AG10803 (cell line): ENCODE measurements around the gene AGAP1.

ENCODE experiments used
- DNase-seq: peaks from one replicate; pipeline ENCODE4 v3.0.0; 2010; ENCODE audit warnings: low read depth
- H3K4me3 ChIP-seq: 2 replicates; pipeline ENCODE4 v1.5.1; 2011; ENCODE audit warnings: mild to moderate bottlenecking, low read length, control low read depth
- TF ChIP-seq, protein P1 (sequence below): conservative IDR thresholded peaks from 2 replicates; pipeline ENCODE4 v1.5.1; 2011; ENCODE audit warnings: mild to moderate bottlenecking, low read length, control low read depth, inconsistent platforms

The AGAP1 gene

DNA sequence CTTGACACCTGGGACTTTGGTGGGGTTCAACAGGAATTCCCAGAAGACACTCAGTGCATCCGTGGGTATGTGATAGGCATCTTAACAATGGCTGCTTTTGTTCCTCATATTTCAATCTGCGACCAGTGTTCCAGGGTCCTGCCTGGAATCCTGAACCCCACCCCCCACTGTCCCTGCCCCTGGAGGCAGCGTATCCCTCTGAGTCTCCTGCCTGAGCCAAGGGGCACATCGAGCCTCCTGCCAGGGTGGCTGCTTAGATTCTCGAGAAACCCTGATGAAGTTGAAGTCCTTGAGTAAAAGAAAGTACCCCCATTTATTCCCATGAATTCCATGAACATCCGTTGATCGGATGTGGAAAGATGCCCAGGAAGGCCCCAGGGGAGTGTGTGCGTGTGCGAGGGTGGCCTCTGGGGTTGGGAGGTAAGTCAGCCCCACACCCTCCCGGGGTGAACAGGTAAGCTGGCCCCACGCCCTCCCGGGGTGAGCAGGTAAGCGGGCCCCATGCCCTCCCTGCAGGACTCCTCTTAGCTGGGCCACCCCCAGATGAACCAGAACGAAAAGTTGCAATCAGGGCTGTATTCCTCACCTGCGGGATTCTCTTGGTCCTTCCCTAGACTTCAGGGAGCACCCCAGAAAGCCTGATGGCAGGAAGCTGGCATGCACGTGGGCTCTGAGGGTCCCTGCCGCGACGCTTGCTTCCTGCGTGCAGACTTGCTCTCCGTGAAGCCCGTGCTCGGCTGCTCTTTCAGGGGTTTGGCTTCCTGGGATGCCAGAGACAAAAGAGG lies 253.3 kb downstream of the AGAP1 start:
- no peak for DNase-seq
- no peak overlapping the region for H3K4me3 ChIP-seq
- TF ChIP-seq, protein P1, sequence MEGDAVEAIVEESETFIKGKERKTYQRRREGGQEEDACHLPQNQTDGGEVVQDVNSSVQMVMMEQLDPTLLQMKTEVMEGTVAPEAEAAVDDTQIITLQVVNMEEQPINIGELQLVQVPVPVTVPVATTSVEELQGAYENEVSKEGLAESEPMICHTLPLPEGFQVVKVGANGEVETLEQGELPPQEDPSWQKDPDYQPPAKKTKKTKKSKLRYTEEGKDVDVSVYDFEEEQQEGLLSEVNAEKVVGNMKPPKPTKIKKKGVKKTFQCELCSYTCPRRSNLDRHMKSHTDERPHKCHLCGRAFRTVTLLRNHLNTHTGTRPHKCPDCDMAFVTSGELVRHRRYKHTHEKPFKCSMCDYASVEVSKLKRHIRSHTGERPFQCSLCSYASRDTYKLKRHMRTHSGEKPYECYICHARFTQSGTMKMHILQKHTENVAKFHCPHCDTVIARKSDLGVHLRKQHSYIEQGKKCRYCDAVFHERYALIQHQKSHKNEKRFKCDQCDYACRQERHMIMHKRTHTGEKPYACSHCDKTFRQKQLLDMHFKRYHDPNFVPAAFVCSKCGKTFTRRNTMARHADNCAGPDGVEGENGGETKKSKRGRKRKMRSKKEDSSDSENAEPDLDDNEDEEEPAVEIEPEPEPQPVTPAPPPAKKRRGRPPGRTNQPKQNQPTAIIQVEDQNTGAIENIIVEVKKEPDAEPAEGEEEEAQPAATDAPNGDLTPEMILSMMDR = no peak

DNA sequence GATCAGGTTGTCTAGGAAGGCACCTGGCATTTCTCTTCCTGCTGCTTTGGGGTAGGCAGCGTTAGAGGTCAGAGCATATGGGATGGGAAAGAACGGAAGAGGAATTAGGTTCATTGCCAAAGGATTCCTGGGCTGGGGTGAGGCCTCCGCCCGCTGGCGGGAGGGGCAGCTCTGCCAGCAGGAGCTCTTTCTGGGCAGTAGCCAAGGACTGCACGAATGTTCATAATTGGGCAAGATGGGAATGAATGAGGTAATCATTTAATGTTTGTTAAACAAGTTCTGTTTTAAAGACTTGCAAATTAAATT lies 253.9 kb downstream of the AGAP1 start:
- TF ChIP-seq, protein P1 = no peak
- DNase-seq = peak; percentile 64
- no peak overlapping the region for H3K4me3 ChIP-seq

DNA sequence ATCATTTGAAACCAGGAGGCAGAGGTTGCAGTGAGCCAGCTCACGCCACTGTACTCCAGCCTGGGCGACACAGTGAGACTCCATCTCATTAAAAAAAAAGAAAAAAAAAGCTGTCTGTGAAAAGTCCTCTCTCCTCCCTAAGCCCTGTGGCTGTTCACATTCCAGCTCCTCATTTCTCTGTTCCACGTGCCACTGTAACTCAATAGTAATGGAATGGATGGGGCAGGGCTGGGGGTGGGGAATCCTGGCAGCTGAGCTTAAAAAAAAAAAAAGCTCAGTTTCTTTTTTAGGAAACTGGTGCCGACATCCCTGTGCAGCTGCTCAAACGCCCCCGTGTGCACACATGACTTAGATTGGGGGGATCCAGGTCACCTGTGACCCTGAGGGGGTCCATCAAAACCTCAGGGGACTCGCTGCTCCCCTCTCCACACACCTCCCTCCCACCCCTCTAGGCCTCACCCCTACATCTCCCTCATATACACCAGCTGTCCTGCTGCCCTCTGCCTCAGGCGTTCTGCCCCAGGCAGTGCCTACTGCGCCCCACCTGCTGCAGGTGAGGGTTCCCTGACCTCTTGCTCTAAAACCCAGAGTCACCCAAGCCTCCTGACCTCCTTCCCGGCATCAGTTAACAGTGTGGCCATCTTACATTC lies 255.4 kb downstream of the AGAP1 start:
- DNase-seq = peak; percentile 84
- H3K4me3 ChIP-seq = no peak overlapping the region
- TF ChIP-seq, protein P1 = no peak

DNA sequence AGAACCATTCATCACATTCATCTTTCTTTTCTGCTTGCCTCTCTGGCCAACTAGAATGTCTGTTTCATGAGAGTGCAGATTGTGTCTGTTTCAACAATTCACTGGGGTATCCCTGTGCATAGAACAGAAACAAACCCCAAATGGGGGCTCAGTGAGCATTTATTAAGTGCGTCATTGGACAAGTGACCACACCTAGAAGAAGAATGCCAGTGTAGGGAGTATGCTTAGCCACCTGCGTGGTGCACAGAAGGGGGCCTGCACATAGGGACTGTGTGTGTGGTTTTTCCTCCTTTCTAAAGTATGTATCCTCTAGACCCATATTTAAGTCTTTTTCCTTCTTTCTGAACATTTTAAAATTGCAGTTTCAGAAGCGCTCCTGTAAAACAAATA lies 255.9 kb downstream of the AGAP1 start:
- H3K4me3 ChIP-seq = no peak overlapping the region
- TF ChIP-seq, protein P1 = no peak
- no peak for DNase-seq

DNA sequence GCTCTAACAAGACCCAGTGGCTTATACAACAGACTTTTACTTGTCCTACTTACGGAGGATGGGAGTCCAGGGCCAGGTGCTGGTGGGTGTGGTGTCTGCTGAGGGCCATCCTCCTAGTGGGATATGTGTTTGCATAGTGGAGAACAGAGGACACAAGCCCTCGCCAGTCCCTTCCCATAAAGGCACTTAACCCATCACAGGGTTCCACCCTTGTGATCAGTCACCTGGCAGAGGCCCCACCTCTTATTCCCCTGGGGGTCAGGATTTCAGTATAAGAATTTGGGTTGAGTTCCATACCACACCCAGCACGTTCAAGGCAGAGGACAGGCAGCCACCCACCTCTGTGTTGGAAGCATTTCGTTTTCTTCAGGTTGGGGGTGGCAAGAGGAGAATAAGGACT lies 259.0 kb downstream of the AGAP1 start:
- no peak overlapping the region for H3K4me3 ChIP-seq
- DNase-seq = no peak
- TF ChIP-seq, protein P1 = no peak

DNA sequence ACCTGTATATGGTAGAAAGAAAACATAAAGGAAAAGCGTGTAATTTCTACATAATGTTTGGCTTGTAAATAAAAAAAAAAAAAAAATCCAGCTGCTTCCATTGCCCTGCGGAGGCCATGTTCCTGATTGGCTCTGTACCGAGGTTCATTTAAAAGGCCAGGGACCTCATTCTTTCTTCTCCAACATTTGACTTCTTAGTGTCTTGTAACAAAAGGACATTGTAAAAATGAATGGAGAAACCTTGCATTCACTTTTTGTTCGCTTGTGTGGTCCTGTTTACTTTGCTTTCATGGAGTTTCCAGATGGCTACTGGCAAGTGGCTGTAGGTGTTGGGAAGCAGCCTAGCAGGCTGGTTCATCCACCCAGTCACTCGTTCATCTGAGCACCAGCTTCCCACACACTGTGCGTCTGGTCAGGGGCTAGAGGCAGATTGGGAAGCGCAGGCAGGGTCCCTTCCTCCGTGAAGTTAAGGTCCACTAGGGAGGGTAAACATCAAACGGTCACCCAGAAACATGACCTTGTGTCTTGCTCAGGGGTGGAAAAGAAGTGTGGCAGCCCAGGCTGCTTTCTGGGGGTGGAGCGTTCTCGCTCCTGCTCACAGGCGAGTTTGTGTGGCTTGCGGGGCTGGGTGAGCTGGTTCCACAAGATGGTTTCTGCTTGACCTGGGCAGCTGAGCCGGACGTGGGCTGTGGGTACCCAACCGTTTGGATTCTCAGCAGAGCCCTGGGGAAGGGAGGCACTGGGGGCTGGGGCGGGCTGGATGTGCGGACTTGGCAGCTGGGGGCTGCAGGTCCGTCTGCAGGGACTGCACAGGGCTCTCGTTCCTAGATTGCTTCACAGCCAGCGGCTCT lies 260.7 kb downstream of the AGAP1 start:
- DNase-seq = no peak
- TF ChIP-seq, protein P1 = no peak
- H3K4me3 ChIP-seq = no peak overlapping the region
